Prostate gland (tissue), 2 donors: ENCODE measurements around the gene HSD17B1. TPM values are rescaled to one million over a fixed set of nuclear protein-coding genes. Genes with fewer than 3 reads are reported as not detected.

Source experiments
- DNase-seq: peaks from one replicate; pipeline ENCODE4 v3.0.0-alpha.2; 2019; ENCODE audit warnings: low spot score
- H3K27ac ChIP-seq, 2 donors: fragments of 200-600 bp; sonication (generic); 2 replicates each; pipeline ENCODE4 v1.5.1; 2017 to 2019
- H3K27me3 ChIP-seq: fragments of 200-600 bp; sonication (generic); replicated peaks from 2 replicates; pipeline ENCODE4 v1.5.1; 2019; ENCODE audit not compliant: insufficient read depth
- H3K36me3 ChIP-seq, 2 donors: fragments of 200-600 bp; sonication (generic); 1 replicate in 1 of 2; 2 replicates in 1 of 2; pipeline versions ENCODE4 v1.5.1 to v1.8.1; 2017 to 2019
- H3K4me1 ChIP-seq: fragments of 200-600 bp; sonication (generic); replicated peaks from 2 replicates; pipeline ENCODE4 v1.5.1; 2019
- H3K4me3 ChIP-seq, 2 donors: fragments of 200-600 bp; sonication (generic); 2 replicates each; pipeline ENCODE4 v1.5.1; 2017 to 2019
- H3K9me3 ChIP-seq: fragments of 200-600 bp; sonication (generic); 2 replicates; pipeline ENCODE4 v1.5.1; 2017
- POLR2A ChIP-seq: fragments of 450-650 bp; IDR thresholded peaks from one replicate; pipeline ENCODE4 v1.6.1; 2016; ENCODE audit warnings: antibody characterized with exemption, mild to moderate bottlenecking
- POLR2AphosphoS5 ChIP-seq: sonication (generic); formaldehyde crosslinking; IDR thresholded peaks from one replicate; pipeline ENCODE4 v1.6.1; 2017; ENCODE audit warnings: antibody characterized with exemption
- WGBS: methylation state at CpG from one replicate; pipeline ENCODE4 v1.1.5; 2018; 5-methylcytosine and 5-hydroxymethylcytosine counted together
- intact Hi-C: fragments of 100-400 bp; cut with DNase I; formaldehyde crosslinking; loops from one replicate; pipeline ENCODE4 v1.14.2; 2022
- microRNA-seq: library from miRNA; unstranded; fragments of <30 nt; microRNA quantifications from one replicate; pipeline ENCODE4, GENCODE V29; 2016
- total RNA-seq, 2 donors: library from RNA; depleted of rRNA; stranded (reverse); fragments of >200 nt; gene quantifications; one replicate each; pipeline ENCODE4 v1.1.0, GENCODE V29; 2016
- TF ChIP-seq, protein P1 (sequence below), 4 experiments: fragments of 200-600 bp in 2 of 4; fragments of 450-650 bp in 2 of 4; sonication (generic) in 2 of 4; IDR thresholded peaks; 1 replicate in 3 of 4; 2 replicates in 1 of 4; pipeline ENCODE4 v1.5.1; 2016 to 2019; ENCODE audit warnings: antibody characterized with exemption in 4 of 4, mild to moderate bottlenecking in 2 of 4, moderate library complexity in 2 of 4

Gene HSD17B1
- total RNA-seq, 2 donors from 2014 or later, result 4.1 to 16.2 TPM

GRCh38 chr17:42603318-42603717 is 50.6 kb downstream of the HSD17B1 start:
- intact Hi-C loops, result no loop called here
- no peak for DNase-seq
- H3K27ac ChIP-seq, result no peak overlapping the region
- H3K4me1 ChIP-seq, result no peaks in the 10 kb centered on the region
- WGBS, result 92% methylated on average over 7 of the region's 7 CpGs
- no peaks in the 10 kb centered on the region for H3K27me3 ChIP-seq
- H3K9me3 ChIP-seq, result no peaks in the 10 kb centered on the region
- TF ChIP-seq POLR2AphosphoS5, result no peak
- TF ChIP-seq, protein P1, sequence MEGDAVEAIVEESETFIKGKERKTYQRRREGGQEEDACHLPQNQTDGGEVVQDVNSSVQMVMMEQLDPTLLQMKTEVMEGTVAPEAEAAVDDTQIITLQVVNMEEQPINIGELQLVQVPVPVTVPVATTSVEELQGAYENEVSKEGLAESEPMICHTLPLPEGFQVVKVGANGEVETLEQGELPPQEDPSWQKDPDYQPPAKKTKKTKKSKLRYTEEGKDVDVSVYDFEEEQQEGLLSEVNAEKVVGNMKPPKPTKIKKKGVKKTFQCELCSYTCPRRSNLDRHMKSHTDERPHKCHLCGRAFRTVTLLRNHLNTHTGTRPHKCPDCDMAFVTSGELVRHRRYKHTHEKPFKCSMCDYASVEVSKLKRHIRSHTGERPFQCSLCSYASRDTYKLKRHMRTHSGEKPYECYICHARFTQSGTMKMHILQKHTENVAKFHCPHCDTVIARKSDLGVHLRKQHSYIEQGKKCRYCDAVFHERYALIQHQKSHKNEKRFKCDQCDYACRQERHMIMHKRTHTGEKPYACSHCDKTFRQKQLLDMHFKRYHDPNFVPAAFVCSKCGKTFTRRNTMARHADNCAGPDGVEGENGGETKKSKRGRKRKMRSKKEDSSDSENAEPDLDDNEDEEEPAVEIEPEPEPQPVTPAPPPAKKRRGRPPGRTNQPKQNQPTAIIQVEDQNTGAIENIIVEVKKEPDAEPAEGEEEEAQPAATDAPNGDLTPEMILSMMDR (IDR thresholded peaks at IDR 0.05), result no peak
- TF ChIP-seq POLR2A, result no peak
- H3K36me3 ChIP-seq, result no peaks in the 10 kb centered on the region
- H3K4me3 ChIP-seq, result no peak overlapping the region

Small RNA genes within 50 kb of the gene (microRNA-seq; reads per million reads assigned to microRNA genes)
- 5.5 reads per million, percentile 44 among the genes with 10 or more reads in this experiment for gene MIR5010

Other genes starting within 250 kb of the HSD17B1 start
- gene STAT3, start 164.5 kb upstream of the HSD17B1 start, total RNA-seq, result 100 to 1,000 TPM; 188 to 230 TPM
- gene CAVIN1, start 129.7 kb upstream of the HSD17B1 start, total RNA-seq, result 100 to 1,000 TPM; 214 to 220 TPM
- gene ATP6V0A1, start 94.0 kb upstream of the HSD17B1 start, total RNA-seq, result 10 to 100 TPM; 78.0 to 80.3 TPM
- 100 to 1,000 TPM in 1 of 2 donors, 10 to 100 TPM in 1; 81.5 to 123 TPM for gene NAGLU, start 16.7 kb upstream of the HSD17B1 start, total RNA-seq
- gene COASY, start 9.2 kb downstream of the HSD17B1 start, total RNA-seq, result 10 to 100 TPM; 52.6 to 80.5 TPM
- gene MLX, start 14.2 kb downstream of the HSD17B1 start, total RNA-seq, result 10 to 100 TPM; 28.1 to 52.3 TPM
- gene PSMC3IP, start 24.8 kb downstream of the HSD17B1 start, total RNA-seq, result 10 to 100 TPM in 1 of 2 donors, 1 to 10 TPM in 1; 2.9 to 11.2 TPM
- 100 to 1,000 TPM in 1 of 2 donors, 10 to 100 TPM in 1; 92.8 to 126 TPM for gene RETREG3, start 56.5 kb downstream of the HSD17B1 start, total RNA-seq
- 10 to 100 TPM; 38.7 to 78.4 TPM for gene TUBG1, start 56.8 kb downstream of the HSD17B1 start, total RNA-seq
- 10 to 100 TPM; 36.8 to 57.7 TPM for gene TUBG2, start 106.4 kb downstream of the HSD17B1 start, total RNA-seq
- gene PLEKHH3, start 124.1 kb downstream of the HSD17B1 start, total RNA-seq, result 100 to 1,000 TPM in 1 of 2 donors, 10 to 100 TPM in 1; 87.4 to 102 TPM
- gene CCR10, start 128.9 kb downstream of the HSD17B1 start, total RNA-seq, result 1 to 10 TPM; 1.2 to 10.0 TPM
- gene CNTNAP1, start 129.6 kb downstream of the HSD17B1 start, total RNA-seq, result 1 to 10 TPM; 1.9 to 9.9 TPM
- gene EZH1, start 192.1 kb downstream of the HSD17B1 start, total RNA-seq, result 10 to 100 TPM; 28.5 to 61.2 TPM
- gene RAMP2, start 208.3 kb downstream of the HSD17B1 start, total RNA-seq, result 10 to 100 TPM; 16.3 TPM
- 10 to 100 TPM; 57.4 to 91.8 TPM for gene VPS25, start 220.5 kb downstream of the HSD17B1 start, total RNA-seq
- gene WNK4, start 227.7 kb downstream of the HSD17B1 start, total RNA-seq, result 10 to 100 TPM; 24.7 to 28.9 TPM
- gene COA3, start 245.8 kb downstream of the HSD17B1 start, total RNA-seq, result 100 to 1,000 TPM in 1 of 2 donors, 10 to 100 TPM in 1; 70.4 to 167 TPM
- gene CNTD1, start 245.9 kb downstream of the HSD17B1 start, total RNA-seq, result 1 to 10 TPM; 1.4 to 7.7 TPM